DMS114 treated with DMSO at 0.1 percent for 48 hours (cell line): ENCODE measurements around the gene HOXC11.

Experiments
- DNase-seq: peaks from one replicate; lab custom pipeline; 2025; ENCODE audit not compliant: unreplicated experiment; lab: John Stamatoyannopoulos, UW

HOXC11 gene

DNA sequence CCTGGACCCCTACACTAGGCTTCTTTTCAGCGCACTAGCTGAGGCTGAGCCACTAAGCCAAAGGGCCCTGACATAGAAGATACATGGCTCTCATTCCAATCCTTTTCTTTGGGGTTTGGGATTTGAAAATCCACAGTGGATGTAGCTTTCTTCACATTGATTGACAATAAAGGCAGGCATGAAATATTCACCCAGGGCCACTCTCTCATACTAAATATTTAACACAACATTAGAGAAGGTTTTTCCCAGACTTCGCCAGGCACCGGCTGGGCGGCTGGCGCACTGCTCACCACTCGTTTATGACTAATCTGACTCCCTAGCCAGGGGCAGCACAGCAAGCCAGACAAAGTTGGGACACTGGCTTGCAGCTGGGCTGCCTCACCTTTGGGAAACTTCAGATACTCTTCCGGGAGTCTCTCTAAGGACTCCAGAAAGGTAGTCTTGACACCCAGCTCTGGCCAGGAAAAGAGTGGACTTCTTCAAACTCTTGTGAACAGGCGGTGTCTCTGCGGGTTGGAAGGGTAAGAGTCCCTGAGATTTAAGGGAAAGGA lies 699 bp upstream of the HOXC11 start:
- no peak for DNase-seq

DNA sequence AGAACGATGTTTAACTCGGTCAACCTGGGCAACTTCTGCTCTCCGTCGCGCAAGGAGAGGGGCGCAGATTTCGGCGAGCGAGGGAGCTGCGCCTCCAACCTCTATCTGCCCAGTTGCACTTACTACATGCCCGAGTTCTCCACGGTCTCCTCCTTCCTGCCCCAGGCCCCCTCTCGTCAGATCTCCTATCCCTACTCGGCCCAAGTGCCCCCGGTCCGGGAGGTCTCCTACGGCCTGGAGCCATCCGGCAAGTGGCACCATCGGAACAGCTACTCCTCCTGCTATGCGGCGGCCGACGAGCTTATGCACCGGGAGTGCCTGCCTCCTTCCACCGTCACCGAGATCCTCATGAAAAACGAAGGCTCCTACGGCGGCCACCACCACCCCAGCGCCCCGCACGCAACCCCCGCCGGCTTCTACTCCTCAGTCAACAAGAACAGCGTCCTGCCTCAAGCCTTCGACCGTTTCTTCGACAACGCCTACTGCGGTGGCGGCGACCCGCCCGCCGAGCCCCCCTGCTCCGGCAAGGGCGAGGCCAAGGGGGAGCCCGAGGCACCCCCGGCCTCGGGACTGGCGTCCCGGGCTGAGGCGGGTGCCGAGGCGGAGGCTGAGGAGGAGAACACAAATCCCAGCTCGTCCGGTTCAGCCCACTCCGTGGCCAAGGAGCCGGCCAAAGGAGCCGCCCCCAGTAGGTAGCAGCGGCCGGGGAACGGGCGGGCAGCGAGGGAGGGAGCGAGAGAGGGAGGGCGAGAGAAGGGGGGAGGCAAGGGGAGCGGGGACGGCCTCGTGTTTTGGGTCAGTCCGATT lies 513 bp downstream of the HOXC11 start:
- no peak for DNase-seq

DNA sequence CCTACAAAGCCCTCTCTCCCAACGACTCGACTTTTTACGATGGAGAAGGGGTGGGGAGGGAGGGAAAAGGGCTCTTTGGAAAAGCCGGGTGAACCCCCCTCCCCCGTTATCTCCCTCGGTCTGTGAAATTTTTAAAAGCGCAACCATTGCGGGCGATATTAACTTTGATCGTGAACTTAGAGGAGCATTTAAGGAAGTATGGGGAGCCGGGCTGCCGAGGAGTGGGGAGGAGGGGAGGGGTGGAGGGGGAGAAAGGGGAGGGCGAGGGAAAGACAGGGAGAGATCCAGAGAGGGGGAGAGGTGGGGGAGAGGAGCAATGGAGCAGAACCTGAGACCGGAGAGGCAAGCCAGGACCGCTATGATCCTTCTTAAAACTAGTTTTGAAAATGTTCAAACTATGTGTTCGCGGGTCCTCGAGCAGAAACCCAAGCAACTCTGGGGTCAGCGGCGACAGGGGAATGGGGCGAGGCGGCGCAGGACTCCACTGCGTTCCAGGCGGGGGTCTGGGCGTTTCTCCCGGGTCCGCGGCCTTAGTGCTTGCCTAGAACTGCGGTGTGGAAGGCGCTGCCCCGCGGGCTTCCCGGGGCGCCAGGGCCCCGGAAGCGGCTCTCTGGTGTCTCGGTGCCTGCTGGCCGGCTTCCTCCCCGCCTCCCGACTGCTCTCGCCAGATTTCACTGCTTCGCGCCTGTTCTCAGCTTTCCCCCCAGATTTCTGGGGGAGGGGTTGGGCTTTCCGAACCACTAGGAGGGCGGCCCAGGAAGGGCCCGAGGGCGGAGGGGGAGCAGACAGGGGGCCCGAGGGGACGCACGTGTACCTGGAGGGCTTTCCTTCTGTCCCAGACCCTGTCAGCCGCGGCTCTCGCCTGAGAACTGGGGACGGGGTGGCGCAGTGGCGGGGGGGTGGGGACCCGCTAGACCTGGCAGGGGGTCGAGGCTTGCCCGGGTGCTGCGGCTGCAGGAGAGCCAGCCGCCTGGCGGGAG lies 1.4 kb downstream of the HOXC11 start, which contains the start of gene HOTAIR:
Gene HOTAIR (minus strand): TSS at position 871 of the 980 bp plus-strand sequence.
- DNase-seq, result peak; percentile 33

DNA sequence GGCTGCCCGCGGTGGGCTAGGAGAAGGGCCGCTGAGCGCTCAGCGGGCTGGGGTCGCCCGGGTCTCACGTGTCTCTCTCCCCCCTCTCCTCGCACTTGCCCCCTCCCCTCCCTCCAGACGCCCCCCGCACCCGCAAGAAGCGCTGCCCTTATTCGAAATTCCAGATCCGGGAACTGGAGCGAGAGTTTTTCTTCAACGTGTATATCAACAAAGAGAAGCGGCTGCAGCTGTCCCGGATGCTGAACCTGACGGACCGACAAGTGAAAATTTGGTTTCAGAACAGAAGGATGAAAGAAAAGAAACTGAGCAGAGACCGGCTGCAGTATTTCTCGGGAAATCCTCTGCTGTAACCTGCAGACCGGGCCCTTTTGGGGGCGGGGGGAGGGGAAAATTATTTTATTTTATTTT lies 2.1 kb downstream of the HOXC11 start:
- DNase-seq, result peak; percentile 42

DNA sequence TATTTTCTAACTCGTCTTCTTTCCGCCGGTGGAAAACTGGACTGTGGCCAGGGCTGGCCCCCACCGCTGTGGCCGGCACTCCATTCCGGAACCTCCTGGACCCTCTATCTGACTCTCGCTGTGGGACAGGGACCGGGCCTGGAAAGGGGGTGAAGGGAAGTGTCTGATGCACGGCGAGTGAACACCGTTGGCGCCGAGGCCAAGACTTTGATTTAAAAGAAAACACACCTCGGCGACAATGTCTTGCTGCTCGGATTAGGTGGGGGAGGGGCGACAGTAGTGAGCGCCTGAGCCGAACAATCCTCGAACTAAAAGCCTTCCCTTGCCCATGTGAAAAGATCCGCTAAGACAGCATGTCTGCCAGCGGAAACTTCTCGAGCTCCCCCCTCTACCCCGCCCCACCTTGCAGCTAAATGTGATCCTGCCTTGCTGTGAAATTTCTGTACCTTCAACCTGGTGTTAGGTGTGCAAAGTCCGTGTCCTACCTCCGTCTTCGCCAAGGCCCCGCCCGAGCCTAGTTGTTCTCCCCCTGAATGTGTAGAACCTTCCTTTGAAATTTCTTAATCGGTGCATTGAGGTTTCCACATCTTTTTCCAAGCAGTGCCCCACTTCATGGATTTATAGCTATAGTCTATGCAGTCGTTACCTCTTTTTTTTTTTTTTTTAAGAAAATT lies 2.7 kb downstream of the HOXC11 start:
- no peak for DNase-seq

DNA sequence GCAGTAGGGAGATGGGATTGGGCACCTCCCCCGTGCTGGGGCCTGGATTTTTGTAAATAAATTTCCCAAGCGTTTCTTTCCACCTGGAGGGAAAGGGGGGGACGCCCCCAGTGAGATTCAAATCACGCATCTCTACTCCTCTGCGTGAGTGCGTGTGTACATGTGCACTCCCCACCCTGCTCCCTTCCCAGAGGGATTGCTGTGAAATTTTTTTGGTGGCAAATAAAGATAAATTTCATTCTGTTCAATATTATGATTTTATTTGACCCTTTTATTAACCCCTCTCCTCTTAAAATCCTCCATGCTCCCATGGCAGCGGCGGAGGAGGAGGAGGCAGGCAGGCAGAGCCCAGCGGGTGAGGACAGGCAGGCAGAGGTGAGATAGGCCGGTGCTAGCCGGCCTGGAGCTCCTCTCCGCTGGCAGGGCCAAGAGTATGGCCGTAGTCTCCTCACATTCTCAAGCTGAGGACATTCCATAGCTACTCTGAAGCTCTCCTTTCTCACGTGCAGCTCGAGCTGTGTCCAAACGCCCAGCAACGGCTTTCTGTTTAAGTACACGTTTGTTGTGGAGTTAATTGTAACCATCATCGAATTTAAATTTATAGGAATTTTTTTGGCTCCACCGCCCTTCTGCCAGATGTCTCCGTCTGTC lies 3.4 kb downstream of the HOXC11 start:
- no peak for DNase-seq

DNA sequence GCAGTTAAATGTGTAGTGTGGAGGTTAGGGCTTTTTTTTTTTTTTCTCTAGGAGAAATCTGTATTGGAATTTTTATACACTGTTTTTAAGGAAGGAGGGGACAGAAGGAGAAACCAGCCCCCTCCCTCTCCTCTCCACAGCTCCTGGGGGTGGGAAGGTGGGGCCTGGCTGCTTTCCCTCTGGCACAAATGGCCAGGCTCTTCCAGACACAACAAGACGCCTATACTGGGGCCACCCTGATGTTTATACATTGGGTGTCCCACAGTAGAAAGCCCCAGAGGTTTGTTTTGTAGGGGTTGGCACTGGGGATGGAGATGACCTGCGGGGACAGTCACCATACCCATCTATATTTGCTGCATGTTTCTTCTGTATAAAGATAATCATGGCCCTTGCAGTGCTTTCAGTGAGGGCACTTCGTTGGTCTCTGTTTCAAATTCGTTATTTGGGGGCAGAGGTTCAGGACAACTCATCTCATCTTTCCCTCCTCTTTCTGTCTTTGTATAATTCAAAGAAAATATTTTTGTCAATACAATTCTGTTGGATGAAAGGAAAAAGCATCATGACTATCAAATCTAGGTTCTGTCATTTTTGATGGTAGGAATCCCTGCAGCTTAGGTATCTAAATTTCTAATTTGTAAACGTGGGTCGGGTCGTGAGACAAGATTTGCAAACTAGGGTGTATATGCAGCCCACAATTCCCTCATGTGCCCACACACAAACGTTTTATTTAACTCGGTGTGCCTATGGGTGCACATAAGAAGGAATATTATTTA lies 4.1 kb downstream of the HOXC11 start:
- no peak for DNase-seq

DNA sequence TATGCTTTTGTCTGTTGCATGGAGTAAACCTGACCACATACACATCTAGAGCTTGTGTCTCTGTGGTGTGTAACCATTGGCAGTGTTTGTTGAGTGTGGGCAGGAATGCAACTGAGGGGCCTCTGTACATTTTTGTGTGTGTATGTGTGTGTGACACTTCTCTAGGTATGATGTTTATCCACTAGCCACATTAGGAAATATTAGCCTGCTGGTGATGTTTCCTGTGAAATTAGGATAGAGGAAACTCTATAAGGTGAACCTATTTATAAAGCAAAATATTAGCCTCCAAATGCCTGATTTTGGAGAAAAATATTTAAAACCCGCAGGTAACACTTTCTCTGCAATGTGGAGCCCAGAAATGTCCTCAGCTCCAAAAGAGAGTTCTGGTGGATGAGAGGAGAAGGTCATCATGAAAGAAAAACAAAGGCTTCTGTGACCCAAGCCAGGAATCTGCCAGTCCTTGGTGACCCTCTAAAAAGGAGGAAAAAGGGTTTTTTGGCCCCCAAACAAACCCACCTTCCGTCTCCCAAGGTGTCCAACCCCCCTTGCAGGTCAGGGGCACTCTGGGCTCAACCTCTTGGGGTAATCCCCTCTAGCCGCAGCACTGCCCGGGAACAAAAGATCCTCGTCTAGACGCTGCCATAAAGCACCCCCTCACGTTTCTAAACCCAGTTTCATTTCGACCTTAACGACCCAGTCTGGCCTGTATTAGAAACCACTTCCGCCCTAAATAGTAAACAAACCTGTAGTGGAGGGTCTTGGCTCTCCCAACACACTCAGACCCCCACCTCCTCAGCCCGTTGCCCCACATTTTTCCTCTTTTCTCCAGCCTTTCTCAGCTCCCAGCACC lies 4.9 kb downstream of the HOXC11 start:
- DNase-seq, result no peak

DNA sequence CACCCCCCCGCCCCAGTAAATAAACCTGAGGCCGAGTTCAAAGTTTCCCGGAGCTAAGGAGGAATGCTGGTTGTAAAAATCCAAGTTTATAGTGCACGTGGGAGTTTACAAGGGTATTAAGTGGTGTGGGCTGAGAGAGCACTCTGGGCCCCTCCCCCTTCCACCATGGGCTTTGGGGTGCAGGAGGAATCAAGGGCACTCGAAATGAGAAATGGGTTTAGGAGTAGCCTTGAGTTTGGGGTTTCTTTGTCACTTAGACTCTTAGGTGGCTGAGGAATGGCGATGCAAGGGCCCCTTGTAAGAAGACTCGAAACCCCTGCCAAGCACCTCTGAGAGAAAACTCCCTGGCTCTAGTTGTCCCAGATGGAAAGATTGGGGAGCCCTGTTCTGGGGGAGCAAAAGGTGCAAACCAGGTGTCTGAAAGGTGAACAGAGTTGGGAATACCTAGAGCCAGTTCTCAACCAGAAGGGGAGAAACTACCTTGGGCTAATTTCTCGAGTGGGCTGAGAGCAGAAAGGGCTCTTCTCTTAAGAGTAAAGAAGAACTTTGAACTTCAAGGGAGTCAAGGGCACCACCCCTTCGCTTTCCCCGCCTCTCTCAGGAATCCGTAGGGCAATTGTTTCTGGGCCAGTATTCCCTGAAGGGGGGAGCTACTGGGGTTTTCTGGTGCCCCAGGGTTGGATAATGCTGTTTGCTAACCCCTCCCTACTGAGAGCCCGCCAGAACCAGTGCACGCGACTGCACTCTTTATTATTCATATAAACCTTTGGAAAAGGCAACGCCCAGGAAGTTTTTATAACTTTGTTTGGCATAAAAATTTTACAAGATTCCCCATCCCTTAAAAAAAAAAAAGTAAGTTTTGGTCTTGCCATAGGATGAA lies 5.8 kb downstream of the HOXC11 start:
- no peak for DNase-seq

DNA sequence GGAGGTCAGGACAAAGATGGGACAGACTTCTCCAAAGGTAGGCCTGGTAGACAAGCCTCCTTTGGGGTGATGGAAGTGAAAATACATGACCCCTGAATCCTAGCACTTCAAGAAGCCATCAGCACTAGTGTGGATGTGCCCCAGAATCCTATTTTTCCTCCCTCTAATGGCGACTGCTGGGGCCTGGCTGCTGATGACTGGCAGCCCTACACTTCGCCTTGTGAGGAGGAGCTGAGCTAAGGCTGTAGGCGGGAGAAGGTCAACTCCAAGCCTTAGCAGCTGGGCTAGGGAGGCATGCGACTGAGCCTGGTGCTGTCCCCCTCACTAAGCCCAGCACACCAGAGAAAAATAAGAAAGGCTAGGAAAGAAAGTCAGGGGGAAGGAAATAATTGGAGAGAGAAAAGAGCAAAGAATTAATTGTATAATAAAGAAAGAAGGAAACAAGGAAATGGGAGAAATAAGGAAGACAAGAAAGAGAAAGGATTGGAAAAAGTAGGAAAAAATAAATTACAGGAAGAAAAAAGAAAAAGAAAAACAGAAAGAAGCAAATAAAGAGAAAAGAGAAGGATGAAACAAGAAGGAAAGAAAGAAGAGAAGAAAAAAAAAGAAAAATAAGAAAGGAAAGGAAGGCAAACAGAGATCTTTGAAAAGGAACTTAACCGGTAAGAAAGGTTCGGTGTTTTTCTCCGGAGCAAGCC lies 7.3 kb downstream of the HOXC11 start:
- no peak for DNase-seq

DNA sequence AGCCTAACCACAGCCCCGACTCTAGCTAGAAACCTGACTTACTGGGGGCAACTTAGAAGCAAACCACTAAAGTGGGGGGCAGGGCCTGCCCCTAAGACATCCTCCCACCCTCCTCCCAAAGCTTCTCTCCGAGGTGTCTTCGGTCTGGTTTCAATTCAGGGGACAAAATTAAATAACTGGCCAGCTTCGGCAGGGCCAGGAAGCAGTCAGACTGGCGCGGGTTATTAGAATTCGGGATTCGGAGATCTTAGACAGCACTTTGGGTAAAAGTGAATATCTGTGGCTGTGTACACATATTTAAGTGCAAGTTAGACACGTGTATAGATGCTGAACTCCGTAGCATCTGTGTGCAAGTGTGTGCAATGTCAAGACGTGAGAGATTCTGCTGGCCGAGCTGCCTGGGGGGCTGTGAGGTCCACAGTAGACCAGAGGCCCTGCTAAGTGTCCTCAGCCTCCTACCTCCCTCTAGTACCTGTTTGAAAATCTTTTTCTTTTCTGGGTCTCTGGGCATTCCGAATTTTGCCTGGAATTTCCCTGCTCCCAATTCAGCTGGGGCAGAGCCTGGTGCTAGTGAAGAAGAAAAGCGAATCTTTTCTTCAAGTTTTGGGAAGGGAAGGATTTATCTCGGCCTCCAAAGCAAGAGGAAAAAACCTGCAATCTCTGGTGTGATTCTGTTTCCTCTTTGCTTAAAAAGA lies 8.0 kb downstream of the HOXC11 start:
- no peak for DNase-seq

DNA sequence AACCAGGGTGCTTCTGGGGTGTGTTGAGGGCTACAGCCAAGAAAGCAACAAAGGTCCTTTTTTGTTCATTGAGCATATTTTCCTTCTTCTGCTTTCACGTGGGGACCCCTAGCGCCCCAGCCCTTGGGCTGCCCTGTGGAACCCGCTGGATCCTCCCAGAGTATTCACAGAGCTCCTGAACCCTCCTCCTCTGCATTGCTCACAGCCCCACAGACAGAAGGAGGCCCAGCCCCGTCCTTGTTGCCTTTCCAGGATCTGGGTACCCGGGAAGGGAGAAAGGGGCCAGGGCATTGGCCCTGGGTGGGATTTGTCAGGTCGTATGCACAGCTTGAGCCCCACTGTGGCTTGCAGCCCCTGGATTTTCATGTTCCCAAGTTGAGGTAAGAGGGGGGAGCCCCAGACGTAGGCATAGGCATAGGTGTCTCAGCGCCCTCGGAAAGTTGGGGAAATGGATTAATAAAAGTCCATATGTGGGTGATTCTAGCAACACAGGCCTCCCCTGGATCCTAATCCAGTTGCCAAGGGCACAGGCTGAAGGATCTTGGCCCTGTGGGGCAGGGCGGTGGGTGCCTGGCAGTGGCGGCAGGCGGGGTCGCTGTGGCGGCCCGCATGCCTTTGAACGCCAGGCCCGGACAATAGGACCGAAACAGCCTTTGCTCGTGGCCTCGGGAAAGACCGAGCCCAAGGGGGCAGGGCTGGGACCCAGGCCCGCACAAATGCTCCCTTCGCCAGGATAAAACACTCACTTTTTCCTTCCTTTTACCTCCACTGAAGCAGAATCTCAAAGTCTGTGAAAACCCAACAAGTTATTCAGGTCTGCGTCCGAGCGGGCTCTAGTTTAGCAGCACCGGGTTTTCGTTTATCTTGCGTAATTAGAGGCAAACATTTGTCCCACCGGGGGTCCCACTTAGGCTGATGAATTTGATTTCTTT lies 9.0 kb downstream of the HOXC11 start:
- DNase-seq, result no peak

DNA sequence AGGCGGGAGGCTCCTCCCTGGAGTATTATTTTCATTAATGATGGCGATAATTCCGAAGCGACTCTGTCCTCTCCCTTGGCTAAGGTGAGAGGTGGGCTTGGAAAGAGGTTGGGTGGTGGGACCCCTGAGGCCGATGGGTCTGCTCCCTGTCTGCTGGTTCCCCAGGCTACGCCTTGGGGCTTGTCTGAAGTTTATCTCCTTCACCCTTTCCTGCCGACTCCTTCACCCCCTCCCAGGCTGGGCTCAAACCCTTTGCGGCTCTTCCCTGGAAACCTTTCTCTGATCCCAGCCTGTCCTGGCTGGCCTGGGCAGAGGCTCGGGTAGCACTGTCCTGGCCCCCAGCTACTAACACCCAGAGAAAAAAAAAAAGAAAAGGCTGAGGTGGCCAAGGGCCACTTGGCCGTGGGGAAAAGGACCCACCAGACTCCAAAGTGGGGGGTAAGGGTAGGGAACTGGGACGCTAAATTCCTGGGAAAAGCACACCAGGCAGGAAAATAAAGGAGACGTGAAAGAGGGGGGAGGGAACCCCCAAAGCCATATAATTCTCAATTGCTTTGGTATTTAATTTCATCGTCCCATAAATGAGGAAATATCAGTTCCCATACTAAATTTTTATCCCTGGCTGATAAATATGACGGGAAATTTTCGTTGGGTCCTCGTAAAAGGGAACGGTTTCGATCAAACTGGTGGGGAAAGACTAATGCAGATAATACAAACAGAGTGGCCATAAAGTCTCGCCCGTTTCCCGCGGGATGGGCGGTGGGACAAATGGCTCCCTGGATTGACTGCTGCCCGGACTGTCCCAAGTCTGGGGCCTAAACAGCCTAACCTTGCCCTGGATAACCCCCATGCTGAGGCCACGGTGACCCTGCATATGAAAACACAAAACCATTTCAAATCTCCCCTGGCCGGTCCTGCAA lies 10.0 kb downstream of the HOXC11 start:
- no peak for DNase-seq

DNA sequence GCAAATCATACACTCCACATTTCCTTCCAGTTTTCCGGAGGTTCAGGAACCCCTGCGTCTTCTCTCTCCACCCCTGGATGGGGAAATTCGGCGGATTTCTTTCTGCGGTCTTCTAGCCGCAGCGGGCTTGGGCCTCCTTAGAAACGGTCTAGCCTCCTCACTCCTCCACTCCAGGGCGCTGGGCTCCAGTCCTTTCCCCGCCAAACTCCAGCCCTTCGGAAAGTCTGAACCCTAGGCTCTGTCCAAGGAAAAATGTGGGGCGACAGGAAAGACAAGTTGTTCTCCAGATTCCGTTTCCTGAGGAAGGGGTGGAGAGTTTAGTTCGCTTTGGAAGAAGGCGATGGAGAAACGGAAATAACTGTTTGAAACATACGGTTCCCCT lies 10.6 kb downstream of the HOXC11 start:
- no peak for DNase-seq
